HG03045 (cell line): ENCODE data around the gene QSOX1.

ENCODE experiments used
- ATAC-seq: cut with Tn5 transposase; IDR thresholded peaks from one replicate; pipeline ENCODE4 v1.9.1; 2021; ENCODE audit warnings: mild to moderate bottlenecking, moderate library complexity; ENCODE audit not compliant: unreplicated experiment

Gene QSOX1

GRCh38 chr1:180248176-180248575, 93.5 kb downstream of the QSOX1 start:
- no peak for ATAC-seq

GRCh38 chr1:180248731-180249681, 94.3 kb downstream of the QSOX1 start:
- ATAC-seq, result no peak

- no peak for ATAC-seq
These were observed 95.2 kb downstream of the QSOX1 start for GRCh38 chr1:180249725-180250498.

GRCh38 chr1:180250499-180250770, 95.8 kb downstream of the QSOX1 start:
- no peak for ATAC-seq

- ATAC-seq, result no peak
These were observed 96.3 kb downstream of the QSOX1 start for GRCh38 chr1:180250883-180251509.

GRCh38 chr1:180251526-180252305, 97.0 kb downstream of the QSOX1 start:
- no peak for ATAC-seq

- ATAC-seq, result peak; percentile 55
These were observed 98.2 kb downstream of the QSOX1 start for GRCh38 chr1:180252638-180253536.
